ENCODE results near the gene ROBO3. TPM values are rescaled to one million over a fixed set of nuclear protein-coding genes. Genes with fewer than 3 reads are reported as not detected.
A peak's percentile ranks its signal among the peaks of the same experiment; 100 is the strongest.

The ROBO3 gene
- total RNA-seq, 2 donors from 2014 or later: 18.0 to 30.6 TPM

DNA sequence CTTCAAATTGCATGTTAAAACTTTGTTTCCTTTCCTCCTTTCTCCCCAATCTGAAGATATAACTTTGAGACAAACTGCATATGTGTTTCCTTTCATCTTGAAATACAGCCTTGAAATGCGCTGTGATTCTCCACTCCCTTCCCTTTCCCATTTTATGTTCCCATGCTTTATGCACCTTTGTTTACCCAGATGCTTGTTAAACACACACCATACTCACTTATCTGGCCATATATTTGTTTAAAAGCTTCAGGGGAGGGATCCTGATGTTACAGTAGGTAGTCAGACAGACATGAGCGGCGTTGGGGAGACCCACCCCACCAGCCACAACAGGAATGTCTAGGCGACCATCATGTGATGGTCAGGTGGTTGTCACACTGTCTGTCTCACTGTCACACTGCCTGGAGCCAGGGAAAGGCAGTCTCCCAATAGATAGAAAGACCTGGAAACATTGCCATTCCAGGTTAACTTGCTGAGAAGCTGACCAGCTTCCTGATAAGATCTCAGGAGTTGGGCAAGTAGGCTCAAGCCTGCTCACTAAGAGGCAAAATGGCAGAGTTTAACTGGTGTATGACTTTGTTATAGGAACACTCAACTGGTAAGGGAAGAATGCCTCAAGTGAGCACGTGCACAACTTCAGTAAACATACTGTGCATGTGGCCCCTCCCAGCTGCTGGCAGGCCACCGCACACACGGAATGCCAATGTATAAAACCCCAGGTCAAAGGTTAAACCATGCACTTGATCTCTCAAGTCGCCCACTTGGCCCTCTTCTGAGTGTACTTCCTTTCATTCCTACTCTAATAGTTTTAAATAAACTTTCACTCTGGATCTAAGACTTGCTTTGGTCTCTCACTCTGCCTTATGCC is 41.5 kb upstream of the ROBO3 start:
- Histone ChIP-seq H3K9me3 (no peaks in the 10 kb centered on the region), H3K27ac (peak overlapping the region in 1 of 2 donors; percentile 53), H3K36me3 (no peaks in the 10 kb centered on the region), H3K4me1 (replicated peaks) (no peaks in the 10 kb centered on the region), H3K27me3 (replicated peaks; ENCODE audit: insufficient read depth) (no peaks in the 10 kb centered on the region), H3K4me3 (no peak overlapping the region)
- no peak for DNase-seq (ENCODE audit: low spot score)
- 47% methylated on average over 8 of the region's 8 CpGs for WGBS
- intact Hi-C loops (cut with DNase I): no loop called here
- TF ChIP-seq POLR2AphosphoS5 (IDR thresholded peaks at IDR 0.05) (peak; percentile 23), POLR2A (IDR thresholded peaks at IDR 0.05) (no peak)
- TF ChIP-seq, protein P1, sequence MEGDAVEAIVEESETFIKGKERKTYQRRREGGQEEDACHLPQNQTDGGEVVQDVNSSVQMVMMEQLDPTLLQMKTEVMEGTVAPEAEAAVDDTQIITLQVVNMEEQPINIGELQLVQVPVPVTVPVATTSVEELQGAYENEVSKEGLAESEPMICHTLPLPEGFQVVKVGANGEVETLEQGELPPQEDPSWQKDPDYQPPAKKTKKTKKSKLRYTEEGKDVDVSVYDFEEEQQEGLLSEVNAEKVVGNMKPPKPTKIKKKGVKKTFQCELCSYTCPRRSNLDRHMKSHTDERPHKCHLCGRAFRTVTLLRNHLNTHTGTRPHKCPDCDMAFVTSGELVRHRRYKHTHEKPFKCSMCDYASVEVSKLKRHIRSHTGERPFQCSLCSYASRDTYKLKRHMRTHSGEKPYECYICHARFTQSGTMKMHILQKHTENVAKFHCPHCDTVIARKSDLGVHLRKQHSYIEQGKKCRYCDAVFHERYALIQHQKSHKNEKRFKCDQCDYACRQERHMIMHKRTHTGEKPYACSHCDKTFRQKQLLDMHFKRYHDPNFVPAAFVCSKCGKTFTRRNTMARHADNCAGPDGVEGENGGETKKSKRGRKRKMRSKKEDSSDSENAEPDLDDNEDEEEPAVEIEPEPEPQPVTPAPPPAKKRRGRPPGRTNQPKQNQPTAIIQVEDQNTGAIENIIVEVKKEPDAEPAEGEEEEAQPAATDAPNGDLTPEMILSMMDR (IDR thresholded peaks at IDR 0.05): no peak

DNA sequence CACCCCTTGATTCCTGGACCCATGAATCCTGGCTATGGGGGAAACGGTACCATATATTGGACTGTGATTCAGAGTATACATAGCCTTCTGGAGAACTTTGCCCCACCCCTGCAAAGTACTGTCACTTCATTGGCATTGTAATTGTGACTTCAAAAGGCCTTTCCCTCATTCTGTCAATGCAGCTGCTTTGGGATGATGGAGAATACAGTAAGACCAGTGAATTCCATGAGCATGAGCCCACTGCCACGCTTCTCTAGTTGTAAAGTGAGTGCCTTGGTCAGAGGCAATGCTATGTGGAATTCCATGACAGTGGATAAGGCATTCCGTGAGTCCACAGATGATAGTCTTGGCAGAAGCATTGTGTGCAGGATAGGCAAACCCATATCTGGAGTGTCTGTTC is 39.4 kb upstream of the ROBO3 start:
- Histone ChIP-seq H3K4me3 (no peak overlapping the region), H3K36me3 (no peaks in the 10 kb centered on the region)

GRCh38 chr11:124829986-124830385 is 35.2 kb upstream of the ROBO3 start:
- intact Hi-C loops (cut with DNase I): no loop called here
- TF ChIP-seq, protein P1 (IDR thresholded peaks at IDR 0.05): no peak
- TF ChIP-seq POLR2A (IDR thresholded peaks at IDR 0.05): no peak
- TF ChIP-seq POLR2AphosphoS5 (IDR thresholded peaks at IDR 0.05): no peak

More for the DNA sequence above, 39.4 kb upstream of the ROBO3 start:
- no peaks in the 10 kb centered on the region for H3K27me3 ChIP-seq (replicated peaks; ENCODE audit: insufficient read depth)
- 96% methylated on average over 3 of the region's 3 CpGs for WGBS
- no peaks in the 10 kb centered on the region for H3K9me3 ChIP-seq
- no peak for TF ChIP-seq POLR2AphosphoS5 (IDR thresholded peaks at IDR 0.05)
- TF ChIP-seq, protein P1 (IDR thresholded peaks at IDR 0.05): no peak
- no peak for TF ChIP-seq POLR2A (IDR thresholded peaks at IDR 0.05)
- intact Hi-C loops (cut with DNase I): no loop called here
- DNase-seq (ENCODE audit: low spot score): no peak
- H3K4me1 ChIP-seq (replicated peaks): no peaks in the 10 kb centered on the region
- no peak overlapping the region for H3K27ac ChIP-seq

GRCh38 chr11:124830749-124831148 is 34.5 kb upstream of the ROBO3 start:
- no peak for DNase-seq (ENCODE audit: low spot score)
- WGBS: 85% methylated on average over 3 of the region's 3 CpGs
- no peaks in the 10 kb centered on the region for H3K36me3 ChIP-seq
- H3K9me3 ChIP-seq: no peaks in the 10 kb centered on the region
- no peak overlapping the region for H3K4me3 ChIP-seq
- H3K27ac ChIP-seq: no peak overlapping the region
- no peaks in the 10 kb centered on the region for H3K4me1 ChIP-seq (replicated peaks)
- intact Hi-C loops (cut with DNase I): no loop called here
- H3K27me3 ChIP-seq (replicated peaks; ENCODE audit: insufficient read depth): no peaks in the 10 kb centered on the region
- TF ChIP-seq, protein P1 (IDR thresholded peaks at IDR 0.05): no peak
- TF ChIP-seq POLR2A (IDR thresholded peaks at IDR 0.05) (no peak), POLR2AphosphoS5 (IDR thresholded peaks at IDR 0.05) (no peak)

More at GRCh38 chr11:124829986-124830385, 35.2 kb upstream of the ROBO3 start:
- Histone ChIP-seq H3K36me3 (no peaks in the 10 kb centered on the region), H3K27me3 (replicated peaks; ENCODE audit: insufficient read depth) (no peaks in the 10 kb centered on the region), H3K4me1 (replicated peaks) (no peaks in the 10 kb centered on the region), H3K9me3 (no peaks in the 10 kb centered on the region), H3K27ac (no peak overlapping the region), H3K4me3 (no peak overlapping the region)
- 87% methylated on average over 3 of the region's 3 CpGs for WGBS
- DNase-seq (ENCODE audit: low spot score): no peak

GRCh38 chr11:124831897-124832296 is 33.3 kb upstream of the ROBO3 start:
- intact Hi-C loops (cut with DNase I): no loop called here
- H3K27me3 ChIP-seq (replicated peaks; ENCODE audit: insufficient read depth): no peaks in the 10 kb centered on the region
- H3K4me3 ChIP-seq: no peak overlapping the region
- no peaks in the 10 kb centered on the region for H3K9me3 ChIP-seq
- H3K27ac ChIP-seq: no peak overlapping the region
- DNase-seq (ENCODE audit: low spot score): no peak
- TF ChIP-seq POLR2AphosphoS5 (IDR thresholded peaks at IDR 0.05) (no peak), POLR2A (IDR thresholded peaks at IDR 0.05) (no peak)
- TF ChIP-seq, protein P1 (IDR thresholded peaks at IDR 0.05): no peak
- H3K4me1 ChIP-seq (replicated peaks): no peaks in the 10 kb centered on the region
- WGBS: 100% methylated on average over 2 of the region's 2 CpGs
- H3K36me3 ChIP-seq: no peaks in the 10 kb centered on the region
